ENCODE data around the gene SCML1.

The SCML1 gene

DNA sequence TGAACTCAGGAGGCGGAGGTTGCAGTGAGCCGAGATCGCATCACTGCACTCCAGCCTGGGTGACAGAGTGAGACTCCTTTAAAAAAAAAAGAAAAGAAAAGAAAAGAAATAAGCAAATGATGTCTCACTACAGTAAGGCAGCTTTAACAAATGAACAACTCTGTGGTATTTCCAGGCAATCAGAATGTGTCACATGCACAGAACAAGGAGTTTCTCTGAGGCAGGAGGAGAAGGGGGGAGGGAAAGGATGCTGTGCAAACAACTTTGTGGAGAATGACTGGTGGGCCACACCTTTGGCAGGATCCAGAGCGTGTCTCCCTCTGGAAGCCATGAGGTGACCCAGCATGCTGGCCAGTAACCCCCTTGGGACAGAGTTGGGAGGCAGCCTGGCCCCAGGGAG is 66.2 kb downstream of the SCML1 start:
- Histone ChIP-seq H4K20me1 (ENCODE audit: insufficient read depth, low read length) (no peaks in the 10 kb centered on the region), H3K4me1 (ENCODE audit: low read length) (no peaks in the 10 kb centered on the region), H3K9me3 (replicated peaks; ENCODE audit: insufficient read depth, low read length) (no peaks in the 10 kb centered on the region), H3F3A (ENCODE audit: insufficient read depth, low read length) (no peaks in the 10 kb centered on the region), H3K27me3 (replicated peaks; ENCODE audit: insufficient read depth, low read length) (no peaks in the 10 kb centered on the region), H2AFZ (ENCODE audit: low read length) (no peak overlapping the region), H3K9ac (ENCODE audit: low read length) (no peak overlapping the region), H3K36me3 (replicated peaks; ENCODE audit: insufficient read depth, low read length) (no peaks in the 10 kb centered on the region), H3K79me2 (ENCODE audit: low read length) (no peaks in the 10 kb centered on the region), H3K4me3 (ENCODE audit: low read length) (no peak overlapping the region), H3K4me2 (ENCODE audit: low read depth, low read length) (no peak overlapping the region), H3K27ac (ENCODE audit: low read length) (no peak overlapping the region), H3K9me2 (replicated peaks; ENCODE audit: insufficient read depth, low read length) (no peaks in the 10 kb centered on the region)
- no peak for DNase-seq
- TF ChIP-seq EZH2phosphoT487 (IDR thresholded peaks at IDR 0.05; ENCODE audit: low read length) (no peak), EZH2 (optimal IDR thresholded peaks at IDR 0.05; ENCODE audit: low read depth, low read length) (no peak)
- TF ChIP-seq, protein P1, sequence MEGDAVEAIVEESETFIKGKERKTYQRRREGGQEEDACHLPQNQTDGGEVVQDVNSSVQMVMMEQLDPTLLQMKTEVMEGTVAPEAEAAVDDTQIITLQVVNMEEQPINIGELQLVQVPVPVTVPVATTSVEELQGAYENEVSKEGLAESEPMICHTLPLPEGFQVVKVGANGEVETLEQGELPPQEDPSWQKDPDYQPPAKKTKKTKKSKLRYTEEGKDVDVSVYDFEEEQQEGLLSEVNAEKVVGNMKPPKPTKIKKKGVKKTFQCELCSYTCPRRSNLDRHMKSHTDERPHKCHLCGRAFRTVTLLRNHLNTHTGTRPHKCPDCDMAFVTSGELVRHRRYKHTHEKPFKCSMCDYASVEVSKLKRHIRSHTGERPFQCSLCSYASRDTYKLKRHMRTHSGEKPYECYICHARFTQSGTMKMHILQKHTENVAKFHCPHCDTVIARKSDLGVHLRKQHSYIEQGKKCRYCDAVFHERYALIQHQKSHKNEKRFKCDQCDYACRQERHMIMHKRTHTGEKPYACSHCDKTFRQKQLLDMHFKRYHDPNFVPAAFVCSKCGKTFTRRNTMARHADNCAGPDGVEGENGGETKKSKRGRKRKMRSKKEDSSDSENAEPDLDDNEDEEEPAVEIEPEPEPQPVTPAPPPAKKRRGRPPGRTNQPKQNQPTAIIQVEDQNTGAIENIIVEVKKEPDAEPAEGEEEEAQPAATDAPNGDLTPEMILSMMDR (IDR thresholded peaks at IDR 0.05; ENCODE audit: low read length): no peak
